KOPT-K1 (cell line): ENCODE data around the gene RAB31.

Experiments used
- H3K27ac ChIP-seq: fragments of 200-600 bp; sonication (generic); 2 replicates; pipeline ENCODE4 v1.5.1; 2016; ENCODE audit warnings: antibody characterized with exemption, mild to moderate bottlenecking, low read depth, low read length; ENCODE audit not compliant: poor library complexity, severe bottlenecking
- H3K36me3 ChIP-seq: fragments of 200-600 bp; sonication (generic); 2 replicates; pipeline ENCODE4 v1.5.1; 2017; ENCODE audit warnings: antibody characterized with exemption, mild to moderate bottlenecking, low read length, moderate library complexity; ENCODE audit not compliant: insufficient read depth
- H3K9me3 ChIP-seq: fragments of 200-600 bp; sonication (generic); 2 replicates; pipeline ENCODE4 v1.5.1; 2017; ENCODE audit warnings: antibody characterized with exemption, low read length, mild to moderate bottlenecking; ENCODE audit not compliant: insufficient read depth, poor library complexity, severe bottlenecking

RAB31 gene

GRCh38 chr18:9809697-9810096 is 101.6 kb downstream of the RAB31 start:
- H3K36me3 ChIP-seq, result no peaks in the 10 kb centered on the region
- H3K9me3 ChIP-seq, result peaks cover 4% of the 10 kb centered on the region
- H3K27ac ChIP-seq, result no peak overlapping the region

GRCh38 chr18:9810299-9810698 is 102.2 kb downstream of the RAB31 start:
- H3K9me3 ChIP-seq, result peaks cover 2% of the 10 kb centered on the region
- no peak overlapping the region for H3K27ac ChIP-seq
- no peaks in the 10 kb centered on the region for H3K36me3 ChIP-seq

GRCh38 chr18:9810994-9811705 is 103.0 kb downstream of the RAB31 start:
- no peaks in the 10 kb centered on the region for H3K9me3 ChIP-seq
- H3K27ac ChIP-seq, result no peak overlapping the region
- H3K36me3 ChIP-seq, result no peaks in the 10 kb centered on the region

- Histone ChIP-seq H3K36me3 (no peaks in the 10 kb centered on the region), H3K9me3 (no peaks in the 10 kb centered on the region), H3K27ac (no peak overlapping the region)
These were observed 103.9 kb downstream of the RAB31 start for GRCh38 chr18:9811978-9812377.

GRCh38 chr18:9814431-9814830 is 106.3 kb downstream of the RAB31 start:
- peaks cover 5% of the 10 kb centered on the region for H3K9me3 ChIP-seq
- H3K36me3 ChIP-seq, result no peaks in the 10 kb centered on the region
- no peak overlapping the region for H3K27ac ChIP-seq

- Histone ChIP-seq H3K36me3 (no peaks in the 10 kb centered on the region), H3K9me3 (peaks cover 5% of the 10 kb centered on the region), H3K27ac (no peak overlapping the region)
These were observed 109.2 kb downstream of the RAB31 start for GRCh38 chr18:9817286-9817685.

- Histone ChIP-seq H3K36me3 (no peaks in the 10 kb centered on the region), H3K9me3 (peaks cover 5% of the 10 kb centered on the region), H3K27ac (no peak overlapping the region)
These were observed 109.8 kb downstream of the RAB31 start for GRCh38 chr18:9817725-9818422.

- peaks cover 5% of the 10 kb centered on the region for H3K9me3 ChIP-seq
- no peaks in the 10 kb centered on the region for H3K36me3 ChIP-seq
- H3K27ac ChIP-seq, result no peak overlapping the region
These were observed 110.3 kb downstream of the RAB31 start for GRCh38 chr18:9818423-9818734.

- H3K9me3 ChIP-seq, result peaks cover 5% of the 10 kb centered on the region
- H3K27ac ChIP-seq, result no peak overlapping the region
- no peaks in the 10 kb centered on the region for H3K36me3 ChIP-seq
These were observed 112.0 kb downstream of the RAB31 start for GRCh38 chr18:9820127-9820526.

- H3K27ac ChIP-seq, result no peak overlapping the region
- H3K36me3 ChIP-seq, result no peaks in the 10 kb centered on the region
- H3K9me3 ChIP-seq, result peaks cover 5% of the 10 kb centered on the region
These were observed 112.6 kb downstream of the RAB31 start for GRCh38 chr18:9820719-9821118.

- H3K27ac ChIP-seq, result no peak overlapping the region
- H3K36me3 ChIP-seq, result no peaks in the 10 kb centered on the region
- peaks cover 5% of the 10 kb centered on the region for H3K9me3 ChIP-seq
These were observed 114.6 kb downstream of the RAB31 start for GRCh38 chr18:9822587-9823185.

- no peak overlapping the region for H3K27ac ChIP-seq
- no peaks in the 10 kb centered on the region for H3K36me3 ChIP-seq
- no peaks in the 10 kb centered on the region for H3K9me3 ChIP-seq
These were observed 115.8 kb downstream of the RAB31 start for GRCh38 chr18:9823805-9824473.

- no peaks in the 10 kb centered on the region for H3K9me3 ChIP-seq
- H3K36me3 ChIP-seq, result no peaks in the 10 kb centered on the region
- H3K27ac ChIP-seq, result no peak overlapping the region
These were observed 116.4 kb downstream of the RAB31 start for GRCh38 chr18:9824474-9824832.

GRCh38 chr18:9824952-9825371 is 116.9 kb downstream of the RAB31 start:
- no peaks in the 10 kb centered on the region for H3K9me3 ChIP-seq

GRCh38 chr18:9825571-9826073 is 117.5 kb downstream of the RAB31 start:
- H3K36me3 ChIP-seq, result no peaks in the 10 kb centered on the region
- no peak overlapping the region for H3K27ac ChIP-seq
- no peaks in the 10 kb centered on the region for H3K9me3 ChIP-seq

More at GRCh38 chr18:9824952-9825371, 116.9 kb downstream of the RAB31 start:
- H3K36me3 ChIP-seq, result no peaks in the 10 kb centered on the region
- H3K27ac ChIP-seq, result no peak overlapping the region
